Astrocyte (in vitro differentiated cells and primary cell): ENCODE data around the gene SOHLH2. TPM values are rescaled to one million over a fixed set of nuclear protein-coding genes. Genes with fewer than 3 reads are reported as not detected.

Experiments
- DNase-seq: peaks from one replicate; pipeline ENCODE4 v3.0.0-alpha.2; 2010; ENCODE audit warnings: low read depth
- FAIRE-seq: peaks from 2 replicates; lab custom pipeline; 2011; peaks lifted over from hg19 to GRCh38; lab: Jason Lieb, UNC
- H2AFZ ChIP-seq: 2 replicates; pipeline ENCODE4 v1.6.0; 2012; ENCODE audit warnings: low read depth, low read length, inconsistent platforms
- H3K27ac ChIP-seq: 2 replicates; pipeline ENCODE4 v1.5.1; 2011; ENCODE audit warnings: low read depth, low read length, inconsistent platforms
- H3K27me3 ChIP-seq: 2 replicates; pipeline ENCODE4 v1.6.0; 2011; ENCODE audit warnings: low read length, inconsistent platforms; ENCODE audit not compliant: insufficient read depth
- H3K36me3 ChIP-seq: 2 replicates; pipeline ENCODE4 v1.5.1; 2011; ENCODE audit warnings: low read length, inconsistent platforms; ENCODE audit not compliant: insufficient read depth
- H3K4me1 ChIP-seq: 2 replicates; pipeline ENCODE4 v1.5.1; 2011; ENCODE audit warnings: low read length, inconsistent platforms; ENCODE audit not compliant: insufficient read depth
- H3K4me2 ChIP-seq: 2 replicates; pipeline ENCODE4 v1.6.0; 2012; ENCODE audit warnings: low read length, inconsistent platforms
- H3K4me3 ChIP-seq: 2 replicates; pipeline ENCODE4 v1.5.1; 2011; ENCODE audit warnings: low read depth, mild to moderate bottlenecking, low read length, inconsistent platforms; ENCODE audit not compliant: insufficient read depth
- H3K79me2 ChIP-seq: 2 replicates; pipeline ENCODE4 v1.6.0; 2012; ENCODE audit warnings: mild to moderate bottlenecking, low read length, inconsistent platforms; ENCODE audit not compliant: insufficient read depth
- H3K9ac ChIP-seq: 2 replicates; pipeline ENCODE4 v1.6.0; 2012; ENCODE audit warnings: mild to moderate bottlenecking, low read length, inconsistent platforms
- H3K9me3 ChIP-seq: 2 replicates; pipeline ENCODE4 v1.5.1; 2012; ENCODE audit warnings: low read depth, mild to moderate bottlenecking, low read length, inconsistent platforms; ENCODE audit not compliant: insufficient read depth
- H4K20me1 ChIP-seq: 2 replicates; pipeline ENCODE4 v1.6.0; 2012; ENCODE audit warnings: low read length, inconsistent platforms; ENCODE audit not compliant: insufficient read depth
- H3K27ac Mint-ChIP-seq: one replicate; pipeline ENCODE4 v1.8.0; 2021; ENCODE audit warnings: mild to moderate bottlenecking, mixed read lengths; ENCODE audit not compliant: unreplicated experiment
- H3K27me3 Mint-ChIP-seq: one replicate; pipeline ENCODE4 v1.8.0; 2021; ENCODE audit warnings: low read depth, mixed read lengths; ENCODE audit not compliant: unreplicated experiment
- H3K36me3 Mint-ChIP-seq: one replicate; pipeline ENCODE4 v1.8.0; 2021; ENCODE audit warnings: low read depth, mixed read lengths; ENCODE audit not compliant: unreplicated experiment
- H3K4me1 Mint-ChIP-seq: one replicate; pipeline ENCODE4 v1.8.0; 2021; ENCODE audit warnings: low read depth, mixed read lengths; ENCODE audit not compliant: unreplicated experiment
- H3K4me3 Mint-ChIP-seq: one replicate; pipeline ENCODE4 v1.8.0; 2021; ENCODE audit warnings: mild to moderate bottlenecking, moderate library complexity, mixed read lengths; ENCODE audit not compliant: unreplicated experiment
- H3K9me3 Mint-ChIP-seq: one replicate; pipeline ENCODE4 v1.8.0; 2021; ENCODE audit warnings: mild to moderate bottlenecking, mixed read lengths; ENCODE audit not compliant: unreplicated experiment
- EZH2 ChIP-seq: IDR thresholded peaks from 2 replicates; pipeline ENCODE4 v1.6.1; 2012; ENCODE audit warnings: mild to moderate bottlenecking, low read length, inconsistent platforms; ENCODE audit not compliant: insufficient read depth
- total RNA-seq: library from RNA; stranded (reverse); gene quantifications from 2 replicates; pipeline ENCODE4 v1.2.1, GENCODE V29; 2021
- TF ChIP-seq, protein P1 (sequence below): IDR thresholded peaks from 2 replicates; pipeline ENCODE4 v1.5.1; 2011; ENCODE audit warnings: low read depth, mild to moderate bottlenecking, inconsistent platforms, low read length, moderate library complexity; ENCODE audit not compliant: insufficient read depth

The SOHLH2 gene
- total RNA-seq, 1 donor from 2014 or later, result not detected

DNA sequence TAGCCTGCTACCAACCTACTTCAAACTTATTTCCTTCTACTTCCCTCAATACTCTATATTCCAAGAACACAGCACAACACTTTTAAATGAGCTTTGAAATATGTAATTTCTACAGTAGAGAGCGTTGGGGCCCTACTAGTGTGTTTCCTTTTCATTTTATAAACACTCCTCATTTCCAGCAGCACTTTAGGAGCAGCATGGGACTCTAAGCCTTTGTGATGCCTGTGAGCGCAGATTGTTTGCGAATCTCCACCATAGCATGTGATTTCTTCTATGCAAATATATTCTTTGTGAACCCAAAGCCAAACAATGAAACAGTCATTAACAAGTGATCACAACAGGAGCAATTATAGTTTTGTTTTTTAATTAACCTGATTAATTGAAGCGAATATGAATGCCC, 3.6 kb downstream of the SOHLH2 start:
- Histone ChIP-seq H3K36me3 (no peaks in the 10 kb centered on the region), H3K9ac (no peak overlapping the region), H3K9me3 (no peaks in the 10 kb centered on the region), H2AFZ (no peak overlapping the region), H3K27me3 (no peaks in the 10 kb centered on the region), H3K4me3 (no peak overlapping the region), H4K20me1 (no peaks in the 10 kb centered on the region), H3K4me2 (no peak overlapping the region), H3K27ac (no peak overlapping the region), H3K4me1 (no peaks in the 10 kb centered on the region), H3K79me2 (no peaks in the 10 kb centered on the region)
- Mint-ChIP-seq H3K27me3 (no peaks in the 10 kb centered on the region), H3K9me3 (peaks cover 4% of the 10 kb centered on the region), H3K4me1 (no peaks in the 10 kb centered on the region), H3K4me3 (no peak overlapping the region), H3K27ac (no peak overlapping the region), H3K36me3 (no peaks in the 10 kb centered on the region)
- no peak for TF ChIP-seq EZH2
- TF ChIP-seq, protein P1, sequence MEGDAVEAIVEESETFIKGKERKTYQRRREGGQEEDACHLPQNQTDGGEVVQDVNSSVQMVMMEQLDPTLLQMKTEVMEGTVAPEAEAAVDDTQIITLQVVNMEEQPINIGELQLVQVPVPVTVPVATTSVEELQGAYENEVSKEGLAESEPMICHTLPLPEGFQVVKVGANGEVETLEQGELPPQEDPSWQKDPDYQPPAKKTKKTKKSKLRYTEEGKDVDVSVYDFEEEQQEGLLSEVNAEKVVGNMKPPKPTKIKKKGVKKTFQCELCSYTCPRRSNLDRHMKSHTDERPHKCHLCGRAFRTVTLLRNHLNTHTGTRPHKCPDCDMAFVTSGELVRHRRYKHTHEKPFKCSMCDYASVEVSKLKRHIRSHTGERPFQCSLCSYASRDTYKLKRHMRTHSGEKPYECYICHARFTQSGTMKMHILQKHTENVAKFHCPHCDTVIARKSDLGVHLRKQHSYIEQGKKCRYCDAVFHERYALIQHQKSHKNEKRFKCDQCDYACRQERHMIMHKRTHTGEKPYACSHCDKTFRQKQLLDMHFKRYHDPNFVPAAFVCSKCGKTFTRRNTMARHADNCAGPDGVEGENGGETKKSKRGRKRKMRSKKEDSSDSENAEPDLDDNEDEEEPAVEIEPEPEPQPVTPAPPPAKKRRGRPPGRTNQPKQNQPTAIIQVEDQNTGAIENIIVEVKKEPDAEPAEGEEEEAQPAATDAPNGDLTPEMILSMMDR, result no peak
- no peak for DNase-seq
- FAIRE-seq, result no peak

DNA sequence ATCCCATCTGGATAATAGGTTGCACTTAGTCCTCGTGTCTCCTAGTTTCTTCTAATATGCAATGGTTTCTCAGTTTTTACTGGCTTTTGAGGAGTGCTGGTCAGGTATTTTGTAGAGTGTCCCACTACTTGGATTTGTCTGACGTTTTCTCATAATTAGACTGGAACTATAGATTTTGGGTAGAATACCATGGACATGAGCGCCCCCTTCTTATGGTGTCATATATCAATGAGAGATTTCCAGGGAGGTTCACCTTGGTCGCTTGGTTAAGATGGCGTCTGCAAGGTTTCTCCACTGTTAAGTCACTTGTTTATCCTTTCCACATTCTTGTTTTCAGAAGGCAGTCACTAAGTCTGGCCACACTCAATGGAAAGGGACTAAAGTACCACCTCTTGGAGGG, 6.7 kb downstream of the SOHLH2 start:
- H3K9me3 Mint-ChIP-seq, result peaks cover 4% of the 10 kb centered on the region
- H3K4me2 ChIP-seq, result no peak overlapping the region
- TF ChIP-seq EZH2, result no peak
- TF ChIP-seq, protein P1, result no peak
- H3K4me3 ChIP-seq, result no peak overlapping the region
- no peak overlapping the region for H3K9ac ChIP-seq
- H3K4me3 Mint-ChIP-seq, result no peak overlapping the region
- H3K27me3 Mint-ChIP-seq, result no peaks in the 10 kb centered on the region
- H3K27ac ChIP-seq, result no peak overlapping the region
- H3K36me3 ChIP-seq, result no peaks in the 10 kb centered on the region
- no peaks in the 10 kb centered on the region for H3K4me1 Mint-ChIP-seq
- no peak overlapping the region for H2AFZ ChIP-seq
- DNase-seq (no peak), FAIRE-seq (no peak)
- no peaks in the 10 kb centered on the region for H3K27me3 ChIP-seq
- H3K36me3 Mint-ChIP-seq, result no peaks in the 10 kb centered on the region
- H3K27ac Mint-ChIP-seq, result no peak overlapping the region
- no peaks in the 10 kb centered on the region for H3K9me3 ChIP-seq
- no peaks in the 10 kb centered on the region for H4K20me1 ChIP-seq
- H3K79me2 ChIP-seq, result no peaks in the 10 kb centered on the region
- no peaks in the 10 kb centered on the region for H3K4me1 ChIP-seq

DNA sequence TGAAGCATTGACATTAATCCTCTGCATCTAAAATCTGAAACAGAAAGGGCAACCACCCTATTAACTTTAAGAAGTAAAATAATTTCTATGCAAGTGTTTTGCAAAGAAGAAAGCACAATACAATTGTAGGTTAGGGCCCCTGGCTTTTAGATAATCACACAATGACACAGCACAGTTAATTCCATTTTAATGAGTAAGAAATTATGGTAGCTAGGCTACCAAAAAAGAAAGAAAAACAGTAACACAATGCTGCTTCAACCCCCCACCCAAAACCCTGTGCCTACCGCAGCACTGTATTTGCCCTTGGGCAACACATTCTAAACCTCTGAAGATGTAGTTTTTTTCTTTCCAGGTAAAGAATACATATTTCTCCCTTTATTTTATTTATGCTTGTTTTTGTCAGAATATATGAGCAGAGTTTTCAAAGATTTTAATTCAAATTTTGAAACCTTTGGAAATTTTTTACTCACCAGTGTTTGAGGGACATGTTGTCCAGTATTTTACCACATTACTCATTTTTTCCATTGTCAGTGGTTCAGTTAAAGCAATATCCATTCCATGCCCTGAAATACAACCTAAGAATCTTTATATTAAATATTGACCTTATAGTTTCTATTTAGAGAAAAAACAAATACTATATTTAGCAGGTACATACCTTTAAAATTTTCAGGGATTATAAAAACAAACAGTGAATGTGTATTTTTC, 21.1 kb downstream of the SOHLH2 start:
- peak; percentile 31 for DNase-seq
- Histone ChIP-seq H4K20me1 (no peaks in the 10 kb centered on the region), H2AFZ (no peak overlapping the region), H3K27ac (peak overlapping the region; percentile 64), H3K4me1 (peaks cover 7% of the 10 kb centered on the region), H3K9ac (peak overlapping the region; percentile 28), H3K36me3 (no peaks in the 10 kb centered on the region), H3K4me2 (peak overlapping the region; percentile 52), H3K27me3 (no peaks in the 10 kb centered on the region), H3K9me3 (no peaks in the 10 kb centered on the region), H3K79me2 (no peaks in the 10 kb centered on the region), H3K4me3 (no peak overlapping the region)
- no peak for FAIRE-seq
- no peak for TF ChIP-seq EZH2
- TF ChIP-seq, protein P1, result no peak
- H3K9me3 Mint-ChIP-seq, result no peaks in the 10 kb centered on the region
- H3K27me3 Mint-ChIP-seq, result no peaks in the 10 kb centered on the region
- H3K4me1 Mint-ChIP-seq, result peaks cover 9% of the 10 kb centered on the region
- H3K36me3 Mint-ChIP-seq, result no peaks in the 10 kb centered on the region
- H3K27ac Mint-ChIP-seq, result peak overlapping the region; percentile 48
- no peak overlapping the region for H3K4me3 Mint-ChIP-seq
